GM23248 (cell line): ENCODE data around the gene RICTOR. TPM values are rescaled to one million over a fixed set of nuclear protein-coding genes. Genes with fewer than 3 reads are reported as not detected.

Source experiments
- DNase-seq: peaks from one replicate; pipeline ENCODE4 v3.0.0-alpha.2; 2015
- H2AFZ ChIP-seq: fragments of 200-600 bp; sonication (generic); 2 replicates; pipeline ENCODE4 v1.6.1; 2016; ENCODE audit warnings: antibody characterized with exemption
- H3F3A ChIP-seq: fragments of 200-600 bp; sonication (generic); 2 replicates; pipeline ENCODE4 v1.6.1; 2016; ENCODE audit warnings: mild to moderate bottlenecking, antibody characterized with exemption, mixed run types; ENCODE audit not compliant: insufficient read depth
- H3K27ac ChIP-seq: fragments of 200-600 bp; sonication (generic); 2 replicates; pipeline ENCODE4 v1.5.1; 2016; ENCODE audit warnings: mild to moderate bottlenecking
- H3K27me3 ChIP-seq: fragments of 200-600 bp; sonication (generic); replicated peaks from 2 replicates; pipeline ENCODE4 v1.6.1; 2016; ENCODE audit warnings: mild to moderate bottlenecking; ENCODE audit not compliant: insufficient read depth
- H3K36me3 ChIP-seq: fragments of 200-600 bp; sonication (generic); 2 replicates; pipeline ENCODE4 v1.6.1; 2016; ENCODE audit warnings: low read depth, mild to moderate bottlenecking
- H3K4me1 ChIP-seq: fragments of 200-600 bp; sonication (generic); 2 replicates; pipeline ENCODE4 v1.6.1; 2016; ENCODE audit warnings: mild to moderate bottlenecking; ENCODE audit not compliant: insufficient read depth
- H3K4me2 ChIP-seq: fragments of 200-600 bp; sonication (generic); one replicate; pipeline ENCODE4 v1.6.1; 2016; ENCODE audit warnings: mild to moderate bottlenecking; ENCODE audit not compliant: unreplicated experiment
- H3K4me3 ChIP-seq: fragments of 200-600 bp; sonication (generic); 2 replicates; pipeline ENCODE4 v1.5.1; 2016; ENCODE audit warnings: mild to moderate bottlenecking
- H3K79me2 ChIP-seq: fragments of 200-600 bp; sonication (generic); 2 replicates; pipeline ENCODE4 v1.6.1; 2016; ENCODE audit warnings: mild to moderate bottlenecking; ENCODE audit not compliant: insufficient read depth
- H3K9ac ChIP-seq: fragments of 200-600 bp; sonication (generic); 2 replicates; pipeline ENCODE4 v1.6.1; 2016; ENCODE audit warnings: mild to moderate bottlenecking
- H3K9me2 ChIP-seq: fragments of 200-600 bp; sonication (generic); 2 replicates; pipeline ENCODE4 v1.6.1; 2016; ENCODE audit warnings: mixed run types, mild to moderate bottlenecking, moderate library complexity; ENCODE audit not compliant: insufficient read depth
- H3K9me3 ChIP-seq: fragments of 200-600 bp; sonication (generic); one replicate; pipeline ENCODE4 v1.6.1; 2017; ENCODE audit warnings: low read depth
- H4K20me1 ChIP-seq: fragments of 200-600 bp; sonication (generic); 2 replicates; pipeline ENCODE4 v1.6.0; 2016; ENCODE audit not compliant: insufficient read depth
- EZH2 ChIP-seq: fragments of 200-600 bp; sonication (generic); IDR thresholded peaks from 2 replicates; pipeline ENCODE4 v1.6.1; 2018; ENCODE audit warnings: antibody characterized with exemption, mild to moderate bottlenecking; ENCODE audit not compliant: insufficient read depth, poor library complexity, severe bottlenecking
- EZH2phosphoT487 ChIP-seq: fragments of 200-600 bp; sonication (generic); IDR thresholded peaks from 2 replicates; pipeline ENCODE4 v1.6.1; 2018; ENCODE audit warnings: antibody characterized with exemption, moderate library complexity, mild to moderate bottlenecking, low read depth; ENCODE audit not compliant: insufficient read depth
- WGBS, 2 experiments: methylation state at CpG; one replicate each; pipeline ENCODE4 v1.1.6; 2015 to 2017; ENCODE audit warnings: low lambda C conversion rate in 2 of 2, low coverage in 1 of 2; ENCODE audit errors: missing lambda C conversion rate in 2 of 2; 5-methylcytosine and 5-hydroxymethylcytosine counted together
- in situ Hi-C: fragments of 300-500 bp; cut with MboI; formaldehyde crosslinking; loops from 2 replicates; pipeline ENCODE4 v1.15.0; 2020
- polyA plus RNA-seq: library from polyadenylated mRNA; unstranded; fragments of >200 nt; fragmentation: Nextera tagmentation; extraction: Ambion mirVana; gene quantifications from 2 replicates; pipeline ENCODE4 v1.2.1, GENCODE V29; 2016
- total RNA-seq: library from RNA; depleted of rRNA; stranded (reverse); fragments of >200 nt; shearing (Covaris generic); gene quantifications from 2 replicates; pipeline ENCODE4 v1.2.3, GENCODE V29; 2014

Gene RICTOR
- total and polyA plus RNA-seq, 2 experiments from 2014 or later: 5.7 to 12.5 TPM

- peaks cover 17% of the 10 kb centered on the region; the same call in 1 of the 2 replicates for H4K20me1 ChIP-seq
- no peak overlapping the region for H3K27ac ChIP-seq
- H3K79me2 ChIP-seq: peaks cover 97% of the 10 kb centered on the region
- H3K27me3 ChIP-seq: no peaks in the 10 kb centered on the region
- no peak overlapping the region for H3K4me3 ChIP-seq
- WGBS, 2 experiments: 98% methylated on average over 4 of the region's 4 CpGs
- in situ Hi-C loops: no loop called here
- no peak for DNase-seq
- no peak overlapping the region for H2AFZ ChIP-seq
- H3F3A ChIP-seq: peaks cover 9% of the 10 kb centered on the region
- H3K9me2 ChIP-seq: no peaks in the 10 kb centered on the region
- no peaks in the 10 kb centered on the region for H3K9me3 ChIP-seq
- H3K4me1 ChIP-seq: peaks cover 20% of the 10 kb centered on the region
- TF ChIP-seq EZH2phosphoT487 (no peak), EZH2 (no peak)
- H3K36me3 ChIP-seq: no peaks in the 10 kb centered on the region
- no peak overlapping the region for H3K4me2 ChIP-seq
- H3K9ac ChIP-seq: no peak overlapping the region
Measured at GRCh38 chr5:39022151-39022550, 52.0 kb downstream of the RICTOR start.

- no peak overlapping the region for H3K9ac ChIP-seq
- no peak overlapping the region for H2AFZ ChIP-seq
- H3K27ac ChIP-seq: no peak overlapping the region
- no peak for DNase-seq
- H3K4me3 ChIP-seq: no peak overlapping the region
- H3K4me2 ChIP-seq: no peak overlapping the region
- peaks cover 89% of the 10 kb centered on the region for H3K79me2 ChIP-seq
- TF ChIP-seq EZH2phosphoT487: no peak
- TF ChIP-seq EZH2: no peak
- no peaks in the 10 kb centered on the region for H3K9me3 ChIP-seq
- no peaks in the 10 kb centered on the region for H3K36me3 ChIP-seq
- peaks cover 27% of the 10 kb centered on the region for H3K4me1 ChIP-seq
- peaks cover 17% of the 10 kb centered on the region; the same call in 1 of the 2 replicates for H4K20me1 ChIP-seq
- H3F3A ChIP-seq: peaks cover 16% of the 10 kb centered on the region
- in situ Hi-C loops: no loop called here
- H3K27me3 ChIP-seq: no peaks in the 10 kb centered on the region
- 84 to 95% methylated on average over 1 of the region's 1 CpG for WGBS, 2 experiments
- no peaks in the 10 kb centered on the region for H3K9me2 ChIP-seq
Measured at GRCh38 chr5:39021413-39021812, 52.8 kb downstream of the RICTOR start.

GRCh38 chr5:39020458-39020857 lies 53.7 kb downstream of the RICTOR start:
- H3K9me3 ChIP-seq: no peaks in the 10 kb centered on the region
- peaks cover 9% of the 10 kb centered on the region; the same call in 1 of the 2 replicates for H4K20me1 ChIP-seq
- no peaks in the 10 kb centered on the region for H3K27me3 ChIP-seq
- DNase-seq: no peak
- no peak overlapping the region for H3K9ac ChIP-seq
- no peak overlapping the region for H2AFZ ChIP-seq
- no peak overlapping the region for H3K27ac ChIP-seq
- H3K36me3 ChIP-seq: no peaks in the 10 kb centered on the region
- H3K4me1 ChIP-seq: peaks cover 37% of the 10 kb centered on the region
- H3K4me3 ChIP-seq: no peak overlapping the region
- peaks cover 25% of the 10 kb centered on the region for H3F3A ChIP-seq
- no peak overlapping the region for H3K4me2 ChIP-seq
- in situ Hi-C loops: no loop called here
- 94 to 95% methylated on average over 3 of the region's 3 CpGs for WGBS, 2 experiments
- TF ChIP-seq EZH2phosphoT487: no peak
- no peak for TF ChIP-seq EZH2
- no peaks in the 10 kb centered on the region for H3K9me2 ChIP-seq
- H3K79me2 ChIP-seq: peaks cover 80% of the 10 kb centered on the region

- DNase-seq: no peak
- peaks cover 30% of the 10 kb centered on the region for H3F3A ChIP-seq
- WGBS, 2 experiments: 78 to 86% methylated on average over 4 of the region's 4 CpGs
- no peak overlapping the region for H3K4me3 ChIP-seq
- H3K36me3 ChIP-seq: no peaks in the 10 kb centered on the region
- no peak overlapping the region for H3K27ac ChIP-seq
- no peaks in the 10 kb centered on the region for H3K27me3 ChIP-seq
- peaks cover 68% of the 10 kb centered on the region for H3K79me2 ChIP-seq
- TF ChIP-seq EZH2phosphoT487 (no peak), EZH2 (no peak)
- peaks cover 5% of the 10 kb centered on the region; the same call in 1 of the 2 replicates for H4K20me1 ChIP-seq
- no peak overlapping the region for H2AFZ ChIP-seq
- no peaks in the 10 kb centered on the region for H3K9me2 ChIP-seq
- no peak overlapping the region for H3K9ac ChIP-seq
- H3K4me2 ChIP-seq: no peak overlapping the region
- H3K9me3 ChIP-seq: no peaks in the 10 kb centered on the region
- peaks cover 36% of the 10 kb centered on the region for H3K4me1 ChIP-seq
- in situ Hi-C loops: no loop called here
Measured at GRCh38 chr5:39019254-39019653, 54.9 kb downstream of the RICTOR start.

- WGBS, 2 experiments: 97 to 98% methylated on average over 2 of the region's 2 CpGs
- in situ Hi-C loops: no loop called here
Measured at GRCh38 chr5:39017504-39017903, 56.7 kb downstream of the RICTOR start.

More at GRCh38 chr5:39017504-39017903, 56.7 kb downstream of the RICTOR start:
- H3K9me2 ChIP-seq: no peaks in the 10 kb centered on the region
- H3K4me1 ChIP-seq: peaks cover 50% of the 10 kb centered on the region
- H3K36me3 ChIP-seq: no peaks in the 10 kb centered on the region
- TF ChIP-seq EZH2phosphoT487 (no peak), EZH2 (no peak)
- H4K20me1 ChIP-seq: no peaks in the 10 kb centered on the region
- H3K9me3 ChIP-seq: no peaks in the 10 kb centered on the region
- H3K4me3 ChIP-seq: no peak overlapping the region
- H3K79me2 ChIP-seq: peaks cover 68% of the 10 kb centered on the region
- H3K9ac ChIP-seq: no peak overlapping the region
- no peaks in the 10 kb centered on the region for H3K27me3 ChIP-seq
- H2AFZ ChIP-seq: no peak overlapping the region
- peaks cover 47% of the 10 kb centered on the region for H3F3A ChIP-seq
- no peak overlapping the region for H3K4me2 ChIP-seq
- DNase-seq: no peak
- no peak overlapping the region for H3K27ac ChIP-seq
